Measurements from ENCODE around the gene EEFSEC. TPM values are rescaled to one million over a fixed set of nuclear protein-coding genes. Genes with fewer than 3 reads are reported as not detected.

EEFSEC gene
- polyA plus RNA-seq, 1 donor (not counting 4 experiments of a cell fraction or from before 2014, with no cell fraction given), result 8.7 TPM

GRCh38 chr3:128359060-128359664 is 205.9 kb downstream of the EEFSEC start:
- Histone ChIP-seq H3K9me3 (ENCODE audit: control insufficient read depth, low read depth, low read length) (no peaks in the 10 kb centered on the region), H3K4me3 (ENCODE audit: control insufficient read depth in 2 of 3, extremely low read depth in 1 of 3, insufficient read depth in 2 of 3, low read depth in 1 of 3, low read length in 3 of 3) (no peak overlapping the region), H4K20me1 (ENCODE audit: control insufficient read depth, extremely low read depth, insufficient read depth, low read length) (no peaks in the 10 kb centered on the region), H3K27ac (ENCODE audit: control insufficient read depth, insufficient read depth, low read length) (no peak overlapping the region), H3K27me3 (ENCODE audit: control insufficient read depth, extremely low read depth, insufficient read depth, low read length) (no peaks in the 10 kb centered on the region), H3K9me1 (ENCODE audit: control insufficient read depth, extremely low read depth, insufficient read depth, low read length) (no peaks in the 10 kb centered on the region), H3K4me1 (ENCODE audit: control insufficient read depth, extremely low read depth, insufficient read depth, low read length) (no peaks in the 10 kb centered on the region), H3K79me2 (ENCODE audit: control insufficient read depth, insufficient read depth, low read length) (no peaks in the 10 kb centered on the region), H3K36me3 (ENCODE audit: control insufficient read depth in 2 of 2, extremely low read depth in 1 of 2, insufficient read depth in 2 of 2, low read length in 2 of 2) (peaks cover 0 to 5% of the 10 kb centered on the region in 2 experiments), H2AFZ (ENCODE audit: control insufficient read depth, low read length) (no peak overlapping the region), H3K4me2 (ENCODE audit: control insufficient read depth, extremely low read depth, insufficient read depth, low read depth, low read length) (no peak overlapping the region), H3K9ac (ENCODE audit: control insufficient read depth, extremely low read depth, insufficient read depth, low read length) (no peak overlapping the region)
- no peak for TF ChIP-seq CTCF (optimal IDR thresholded peaks at IDR 0.05 in 1 of 3, IDR thresholded peaks at IDR 0.05 in 1 of 3, conservative IDR thresholded peaks at IDR 0.05 in 1 of 3; ENCODE audit: extremely low read depth in 1 of 3, insufficient read depth in 2 of 3, low read length in 3 of 3)
- TF ChIP-seq EZH2 (IDR thresholded peaks at IDR 0.05; ENCODE audit: low read length), result no peak
- dilution Hi-C loops (cut with MboI; ENCODE audit: extremely low pct_ligation_motif_present, low sequenced_read_pairs), result no loop called here
- DNase-seq (ENCODE audit: low read depth, low spot score) (no peak), FAIRE-seq (no peak)

GRCh38 chr3:128359846-128360642 is 206.8 kb downstream of the EEFSEC start:
- no peak for FAIRE-seq
- Histone ChIP-seq H3K9ac (ENCODE audit: control insufficient read depth, extremely low read depth, insufficient read depth, low read length) (no peak overlapping the region), H3K4me1 (ENCODE audit: control insufficient read depth, extremely low read depth, insufficient read depth, low read length) (no peaks in the 10 kb centered on the region), H3K4me2 (ENCODE audit: control insufficient read depth, extremely low read depth, insufficient read depth, low read depth, low read length) (no peak overlapping the region), H3K4me3 (ENCODE audit: control insufficient read depth in 2 of 3, extremely low read depth in 1 of 3, insufficient read depth in 2 of 3, low read depth in 1 of 3, low read length in 3 of 3) (no peak overlapping the region), H2AFZ (ENCODE audit: control insufficient read depth, low read length) (no peak overlapping the region), H3K27ac (ENCODE audit: control insufficient read depth, insufficient read depth, low read length) (no peak overlapping the region), H3K9me1 (ENCODE audit: control insufficient read depth, extremely low read depth, insufficient read depth, low read length) (no peaks in the 10 kb centered on the region), H3K27me3 (ENCODE audit: control insufficient read depth, extremely low read depth, insufficient read depth, low read length) (no peaks in the 10 kb centered on the region), H3K79me2 (ENCODE audit: control insufficient read depth, insufficient read depth, low read length) (no peaks in the 10 kb centered on the region), H4K20me1 (ENCODE audit: control insufficient read depth, extremely low read depth, insufficient read depth, low read length) (no peaks in the 10 kb centered on the region), H3K9me3 (ENCODE audit: control insufficient read depth, low read depth, low read length) (no peaks in the 10 kb centered on the region), H3K36me3 (ENCODE audit: control insufficient read depth in 2 of 2, extremely low read depth in 1 of 2, insufficient read depth in 2 of 2, low read length in 2 of 2) (peaks cover 0 to 6% of the 10 kb centered on the region in 2 experiments)
- dilution Hi-C loops (cut with MboI; ENCODE audit: extremely low pct_ligation_motif_present, low sequenced_read_pairs), result no loop called here
- TF ChIP-seq CTCF (optimal IDR thresholded peaks at IDR 0.05 in 1 of 3, IDR thresholded peaks at IDR 0.05 in 1 of 3, conservative IDR thresholded peaks at IDR 0.05 in 1 of 3; ENCODE audit: extremely low read depth in 1 of 3, insufficient read depth in 2 of 3, low read length in 3 of 3) (no peak), EZH2 (IDR thresholded peaks at IDR 0.05; ENCODE audit: low read length) (no peak)
- DNase-seq (ENCODE audit: low read depth, low spot score), result no peak
